Stimulated activated CD4-positive, alpha-beta T cell treated with anti-CD3 and anti-CD28 coated beads, Interleukin-12 subunit alpha, Interleukin-12 subunit beta, amount 100 ng/mL, for 24 hours (primary cell): ENCODE measurements around the gene GPN2.

Source experiments
- DNase-seq, 2 experiments: peaks; one replicate each; pipeline ENCODE4 v3.0.0-alpha.2; 2020; ENCODE audit warnings: low read depth in 2 of 2

GPN2 gene

DNA sequence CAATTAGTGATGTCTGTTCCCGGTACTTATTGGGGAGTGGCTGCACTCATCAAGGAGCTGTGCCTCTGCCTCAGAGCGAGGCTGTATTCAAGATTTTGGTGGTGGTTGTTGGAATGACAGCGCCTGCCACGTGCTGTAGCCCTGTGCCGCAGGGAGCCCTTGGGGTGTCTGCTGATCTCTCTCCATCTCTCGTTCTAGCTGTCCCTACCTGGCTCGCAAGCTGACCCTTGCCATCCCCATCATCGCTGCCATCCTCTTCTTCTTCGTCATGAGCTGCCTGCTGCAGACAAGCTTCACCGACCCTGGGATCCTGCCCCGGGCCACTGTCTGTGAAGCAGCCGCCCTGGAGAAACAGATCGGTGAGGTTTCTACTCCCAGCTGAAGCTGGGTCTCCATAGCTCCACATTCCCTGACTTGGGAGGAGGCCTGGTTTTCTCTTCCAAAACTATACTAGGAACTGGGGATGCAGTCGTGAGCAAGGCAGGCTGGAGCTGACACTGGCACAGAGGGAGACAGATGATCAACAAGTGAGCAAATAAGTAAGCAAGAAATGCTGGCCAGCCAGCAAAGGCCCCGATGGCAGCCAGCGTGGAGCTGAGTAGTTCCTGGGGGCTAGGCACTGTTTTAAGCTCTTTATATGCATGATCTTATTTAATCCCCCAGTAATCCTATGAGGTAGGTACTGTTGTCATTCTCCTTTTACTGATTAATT, 57.7 kb downstream of the GPN2 start:
- no peak for DNase-seq

DNA sequence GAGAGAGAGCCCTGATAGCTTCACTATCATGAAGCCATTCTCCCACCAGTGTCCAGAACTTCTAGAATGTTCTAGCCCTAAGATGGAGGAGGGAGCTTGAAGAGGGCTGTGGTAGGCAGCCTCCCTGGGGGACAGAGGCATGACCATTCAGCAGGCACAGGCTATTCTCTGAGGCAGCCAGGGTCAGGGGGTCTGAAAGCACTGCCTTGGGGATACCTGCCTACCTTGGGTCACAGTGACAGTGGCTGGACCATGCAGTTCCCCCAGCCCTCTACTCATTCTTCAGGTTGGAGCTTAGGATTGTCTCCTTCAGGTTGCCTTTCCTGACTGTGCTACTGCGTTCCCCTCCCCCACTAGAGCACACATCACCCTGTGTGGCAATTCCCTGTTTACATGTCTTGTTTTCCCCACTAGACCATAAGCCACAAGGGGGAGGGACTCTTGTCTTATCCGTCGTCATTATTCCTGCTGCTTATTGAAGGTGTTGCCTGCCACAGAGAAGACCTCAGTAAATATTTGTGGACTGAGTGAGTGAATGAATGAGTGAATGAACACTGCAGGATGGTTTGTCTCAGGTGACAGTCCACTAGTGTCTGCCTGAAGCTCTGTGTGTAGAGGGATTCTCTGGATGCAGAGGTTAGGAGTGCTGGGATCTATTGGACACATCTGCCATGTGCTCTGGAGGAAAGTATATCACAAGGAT, 58.4 kb downstream of the GPN2 start:
- DNase-seq, result no peak

DNA sequence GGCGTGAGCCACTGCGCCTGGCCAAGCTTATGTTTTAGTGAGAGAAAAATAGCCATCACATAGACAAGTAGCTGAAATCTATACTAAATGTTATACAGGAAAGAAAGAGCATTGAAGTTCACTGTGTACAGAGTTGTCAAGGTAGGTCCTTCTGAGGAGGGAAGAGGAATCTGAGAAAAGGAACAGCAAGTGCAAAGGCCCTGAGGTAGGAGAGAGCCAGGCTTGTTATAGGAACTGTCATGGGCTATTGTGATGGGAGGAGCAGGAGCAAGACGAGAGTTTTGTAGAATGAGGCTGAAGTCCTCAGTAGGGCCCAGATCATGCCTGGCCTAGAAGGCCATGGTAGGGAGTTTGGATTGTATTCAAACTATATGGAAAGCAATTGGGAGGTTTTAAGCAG, 59.0 kb downstream of the GPN2 start:
- DNase-seq, result no peak

DNA sequence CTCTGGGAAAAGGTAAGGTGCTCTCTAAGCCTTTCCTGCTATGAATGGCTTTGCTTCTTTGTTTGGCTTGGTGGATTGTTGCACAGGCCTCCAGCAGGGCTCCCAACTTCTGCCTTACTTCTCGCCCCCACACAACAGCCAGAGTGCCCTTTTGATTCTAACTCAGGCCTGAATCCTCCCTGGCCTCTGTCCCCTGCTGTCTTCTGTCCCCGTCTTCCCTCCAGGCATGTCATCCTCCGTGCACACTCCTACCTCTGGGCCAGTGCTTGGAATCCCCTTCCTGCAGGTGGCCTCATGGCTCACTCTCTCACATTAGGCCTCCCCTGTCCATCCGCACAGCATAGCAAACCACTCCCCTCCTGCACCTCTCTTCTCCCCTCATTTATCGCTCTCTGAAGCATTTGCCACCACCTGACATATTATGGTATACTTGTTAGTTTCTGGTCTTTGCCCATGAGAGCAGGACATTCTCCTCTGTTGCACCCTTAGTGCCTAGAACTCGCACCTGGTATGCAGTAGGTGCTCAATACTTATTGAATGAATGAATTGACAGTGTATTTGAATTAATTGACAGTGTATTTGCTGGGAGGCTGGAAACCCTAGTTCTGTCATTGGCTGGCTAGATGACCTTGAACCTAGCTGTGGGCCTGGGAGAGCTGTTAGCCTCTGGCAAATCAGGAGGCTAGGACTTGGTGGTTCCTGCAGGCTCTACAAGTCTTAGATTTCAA, 60.7 kb downstream of the GPN2 start:
- no peak for DNase-seq

DNA sequence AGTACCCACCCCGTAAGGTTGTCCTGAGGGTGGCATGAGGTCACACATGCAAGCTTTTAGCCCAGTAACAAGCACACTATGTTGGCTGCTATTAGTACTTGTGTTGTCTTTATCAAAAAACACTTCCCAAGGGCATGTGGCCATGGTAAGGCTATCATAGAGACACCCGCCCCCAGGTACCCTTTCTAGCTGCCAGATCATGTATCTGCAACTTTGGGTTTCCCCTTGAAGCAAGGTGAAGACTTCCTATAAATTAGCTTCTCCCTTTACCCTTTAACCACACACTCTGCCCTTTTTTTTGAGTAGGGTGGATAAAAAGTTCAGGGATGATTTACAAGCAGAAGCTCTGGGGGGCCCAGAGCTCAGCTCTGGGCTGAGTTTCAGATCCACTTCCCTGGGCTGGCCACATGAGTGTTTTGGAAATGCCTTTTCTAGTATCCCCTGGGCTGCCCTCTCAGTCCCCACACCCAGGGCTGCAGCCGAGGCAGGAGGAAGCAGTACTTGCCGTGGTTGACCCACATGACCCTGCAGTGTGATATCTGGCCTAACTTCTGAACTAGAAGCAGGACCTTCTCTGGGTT, 61.6 kb downstream of the GPN2 start:
- no peak for DNase-seq

DNA sequence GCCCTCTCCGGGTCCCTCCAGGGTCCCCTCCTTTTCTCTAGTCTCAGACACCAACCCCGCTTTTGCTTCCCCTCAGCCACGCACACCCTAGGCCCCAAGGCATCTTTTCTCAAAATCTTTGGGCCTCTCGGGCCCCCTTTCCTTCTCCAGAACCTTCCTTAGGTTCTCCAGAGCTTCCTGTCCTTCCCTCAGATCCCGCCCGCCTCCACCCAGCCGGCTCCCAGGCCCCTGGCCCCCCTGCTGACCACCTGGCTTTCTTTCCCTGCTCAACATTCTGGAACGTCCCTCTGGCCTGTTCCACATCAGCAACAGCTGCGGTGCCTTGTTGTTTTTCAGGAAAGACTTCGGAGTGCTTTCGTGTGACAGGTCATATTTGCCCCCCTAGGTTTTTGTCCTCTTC, 62.4 kb downstream of the GPN2 start:
- no peak for DNase-seq

DNA sequence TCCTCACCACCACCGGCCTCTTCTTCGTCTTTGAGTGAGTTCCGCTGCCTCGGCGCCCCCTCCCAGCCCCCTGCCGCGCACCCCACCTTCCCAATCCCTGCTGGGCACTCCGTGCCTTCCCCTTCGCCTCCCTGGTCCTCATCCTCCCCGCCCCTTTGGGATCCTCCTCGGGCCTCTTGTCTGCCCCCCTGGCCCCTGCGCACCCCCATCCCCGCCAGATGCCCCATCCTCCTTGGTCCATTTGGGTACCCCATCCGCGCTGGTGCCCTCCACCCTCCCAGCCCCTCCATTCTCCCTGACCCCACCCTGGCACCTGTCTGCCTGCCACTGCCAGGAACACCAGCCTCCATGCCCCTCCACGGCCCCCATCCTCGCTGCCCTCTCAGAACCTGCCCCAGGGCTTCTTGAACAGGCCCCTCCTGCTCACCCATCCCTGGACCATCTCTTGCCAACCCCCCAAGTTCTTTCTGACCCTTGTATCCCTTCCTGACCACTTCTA, 62.9 kb downstream of the GPN2 start:
- DNase-seq, result no peak

DNA sequence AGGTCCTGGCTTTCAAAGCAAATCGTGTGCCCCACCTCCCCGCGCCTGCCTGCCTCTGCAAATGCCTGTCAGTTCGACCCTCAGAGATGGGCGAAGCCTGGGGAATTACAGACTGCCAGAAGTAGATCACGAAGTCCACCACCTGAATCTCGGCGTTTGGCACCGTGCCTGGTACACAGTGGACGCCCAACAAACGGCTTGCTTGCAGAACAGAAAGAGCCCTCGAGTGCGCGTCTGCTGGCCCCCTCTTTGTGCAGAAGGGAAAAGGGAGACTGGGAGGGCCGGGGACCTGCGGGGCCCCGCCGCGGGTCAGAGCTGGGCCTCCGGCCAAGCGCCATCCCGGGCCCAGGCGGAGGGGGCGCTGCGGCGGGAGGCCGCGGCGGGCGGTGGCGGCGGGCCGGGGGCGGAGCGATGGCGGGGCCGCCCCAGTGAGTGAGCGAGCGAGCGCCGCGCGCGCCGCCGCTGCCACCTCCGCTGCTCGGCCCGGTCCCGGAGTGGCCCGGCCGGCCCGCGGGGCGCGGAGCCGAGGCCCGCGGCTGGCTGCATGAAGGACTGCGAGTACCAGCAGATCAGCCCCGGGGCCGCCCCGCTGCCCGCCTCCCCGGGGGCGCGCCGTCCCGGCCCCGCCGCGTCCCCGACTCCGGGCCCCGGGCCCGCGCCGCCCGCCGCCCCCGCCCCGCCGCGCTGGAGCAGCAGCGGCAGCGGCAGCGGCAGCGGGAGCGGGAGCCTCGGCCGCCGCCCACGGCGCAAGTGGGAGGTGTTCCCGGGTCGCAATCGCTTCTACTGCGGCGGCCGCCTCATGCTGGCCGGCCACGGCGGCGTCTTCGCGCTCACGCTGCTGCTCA, 63.6 kb downstream of the GPN2 start, which contains the start of gene ZDHHC18:
Gene ZDHHC18, plus strand, starts transcription at position 428 of the 845 bp plus-strand sequence. Its CDS starts 117 bp downstream, at position 545.
- peak; percentile 39 to 55 for DNase-seq
